ENCODE results near the gene PBOV1. TPM values are rescaled to one million over a fixed set of nuclear protein-coding genes. Genes with fewer than 3 reads are reported as not detected.

PBOV1 gene
- total RNA-seq, 1 experiment from 2014 or later = not detected

- intact Hi-C loops (cut with micrococcal nuclease) = no loop called here
- Histone ChIP-seq H3K4me3 (replicated peaks in 1 of 2; ENCODE audit: low read depth in 1 of 2, low read length in 2 of 2) (no peak overlapping the region), H3K9ac (ENCODE audit: low read length) (no peak overlapping the region), H4K20me1 (ENCODE audit: insufficient read depth) (no peaks in the 10 kb centered on the region), H3K36me3 (ENCODE audit: control insufficient read depth in 1 of 2, insufficient read depth in 2 of 2, low read length in 2 of 2) (no peaks in the 10 kb centered on the region), H3K27ac (ENCODE audit: low read depth, low read length) (no peak overlapping the region), H2AFZ (ENCODE audit: low read depth, low read length, poor library complexity, severe bottlenecking) (no peak overlapping the region), H3K79me2 (ENCODE audit: insufficient read depth, low read length) (no peaks in the 10 kb centered on the region), H3K9me2 (ENCODE audit: insufficient read depth) (no peaks in the 10 kb centered on the region), H3K4me1 (ENCODE audit: control insufficient read depth in 1 of 2, insufficient read depth in 2 of 2, low read length in 2 of 2) (no peaks in the 10 kb centered on the region), H3K4me2 (ENCODE audit: low read length) (no peak overlapping the region), H3K27me3 (ENCODE audit: insufficient read depth, low read length) (no peaks in the 10 kb centered on the region), H3K9me3 (ENCODE audit: control insufficient read depth in 1 of 2, insufficient read depth in 1 of 2, low read depth in 1 of 2, low read length in 2 of 2) (no peaks in the 10 kb centered on the region)
- ChIA-PET RAD21 (ENCODE audit: low non-redundant PET in 1 of 2, low total read pairs in 2 of 2, uncharacterized antibody in 2 of 2, unreplicated experiment in 2 of 2) (no interaction called here), POLR2A (no interaction called here), CTCF (no interaction called here)
- no peak for TF ChIP-seq ELF1 (IDR thresholded peaks at IDR 0.05; ENCODE audit: borderline replicate concordance, low read depth)
- no peak for TF ChIP-seq ZNF274 (IDR thresholded peaks at IDR 0.05; ENCODE audit: low read depth, low read length)
- no peak for TF ChIP-seq EZH2phosphoT487 (IDR thresholded peaks at IDR 0.05; ENCODE audit: borderline replicate concordance)
- TF ChIP-seq POLR2A (IDR thresholded peaks at IDR 0.05; ENCODE audit: borderline replicate concordance, extremely low read depth, insufficient read depth, insufficient read length) = no peak
- TF ChIP-seq SIN3A (IDR thresholded peaks at IDR 0.05; ENCODE audit: low read depth) = no peak
- TF ChIP-seq, protein P1, sequence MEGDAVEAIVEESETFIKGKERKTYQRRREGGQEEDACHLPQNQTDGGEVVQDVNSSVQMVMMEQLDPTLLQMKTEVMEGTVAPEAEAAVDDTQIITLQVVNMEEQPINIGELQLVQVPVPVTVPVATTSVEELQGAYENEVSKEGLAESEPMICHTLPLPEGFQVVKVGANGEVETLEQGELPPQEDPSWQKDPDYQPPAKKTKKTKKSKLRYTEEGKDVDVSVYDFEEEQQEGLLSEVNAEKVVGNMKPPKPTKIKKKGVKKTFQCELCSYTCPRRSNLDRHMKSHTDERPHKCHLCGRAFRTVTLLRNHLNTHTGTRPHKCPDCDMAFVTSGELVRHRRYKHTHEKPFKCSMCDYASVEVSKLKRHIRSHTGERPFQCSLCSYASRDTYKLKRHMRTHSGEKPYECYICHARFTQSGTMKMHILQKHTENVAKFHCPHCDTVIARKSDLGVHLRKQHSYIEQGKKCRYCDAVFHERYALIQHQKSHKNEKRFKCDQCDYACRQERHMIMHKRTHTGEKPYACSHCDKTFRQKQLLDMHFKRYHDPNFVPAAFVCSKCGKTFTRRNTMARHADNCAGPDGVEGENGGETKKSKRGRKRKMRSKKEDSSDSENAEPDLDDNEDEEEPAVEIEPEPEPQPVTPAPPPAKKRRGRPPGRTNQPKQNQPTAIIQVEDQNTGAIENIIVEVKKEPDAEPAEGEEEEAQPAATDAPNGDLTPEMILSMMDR (IDR thresholded peaks at IDR 0.05 in 2 of 3, conservative IDR thresholded peaks at IDR 0.05 in 1 of 3; ENCODE audit: borderline replicate concordance in 1 of 3, insufficient read depth in 1 of 3, low read depth in 2 of 3, low read length in 2 of 3) = no peak
- DNase-seq (ENCODE audit: low read depth, low spot score) (no peak), ATAC-seq (no peak)
- BruUV-seq (replicated peaks) = no TSS peak
Observed at GRCh38 chr6:138229072-138229471, 10.8 kb upstream of the PBOV1 start.

DNA sequence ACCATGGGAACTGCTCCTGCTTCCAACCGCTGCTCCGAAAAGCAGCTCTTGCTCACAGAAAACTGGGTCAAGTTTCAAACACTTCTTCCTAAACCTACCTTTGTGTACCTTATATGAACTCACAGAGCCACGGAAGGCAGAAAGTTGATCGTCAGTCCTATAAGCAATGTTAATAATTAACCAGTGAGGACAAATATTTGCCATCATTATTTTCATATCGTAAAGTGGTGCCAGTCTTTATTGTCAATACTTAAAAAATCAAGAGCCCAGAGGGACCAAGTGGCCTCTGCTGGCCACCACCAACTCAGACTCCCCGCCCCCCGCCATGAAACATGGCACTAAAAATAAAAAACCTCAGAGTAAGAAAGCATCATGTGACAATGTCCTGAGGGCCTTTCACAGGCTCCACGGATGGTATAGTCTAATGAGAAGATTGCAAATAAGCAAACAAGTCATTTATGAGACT lies 9.1 kb upstream of the PBOV1 start:
- H3K4me1 ChIP-seq (ENCODE audit: control insufficient read depth in 1 of 2, insufficient read depth in 2 of 2, low read length in 2 of 2) = no peaks in the 10 kb centered on the region
- H2AFZ ChIP-seq (ENCODE audit: low read depth, low read length, poor library complexity, severe bottlenecking) = no peak overlapping the region
- H4K20me1 ChIP-seq (ENCODE audit: insufficient read depth) = no peaks in the 10 kb centered on the region
- H3K36me3 ChIP-seq (ENCODE audit: control insufficient read depth in 1 of 2, insufficient read depth in 2 of 2, low read length in 2 of 2) = no peaks in the 10 kb centered on the region
- intact Hi-C loops (cut with micrococcal nuclease) = no loop called here
- no peaks in the 10 kb centered on the region for H3K9me3 ChIP-seq (ENCODE audit: control insufficient read depth in 1 of 2, insufficient read depth in 1 of 2, low read depth in 1 of 2, low read length in 2 of 2)
- RAD21 ChIA-PET (ENCODE audit: low non-redundant PET in 1 of 2, low total read pairs in 2 of 2, uncharacterized antibody in 2 of 2, unreplicated experiment in 2 of 2) = no interaction called here
- no peak overlapping the region for H3K9ac ChIP-seq (ENCODE audit: low read length)
- no peak overlapping the region for H3K27ac ChIP-seq (ENCODE audit: low read depth, low read length)
- DNase-seq (ENCODE audit: low read depth, low spot score) (no peak), ATAC-seq (no peak)
- H3K4me2 ChIP-seq (ENCODE audit: low read length) = no peak overlapping the region
- POLR2A ChIA-PET = no interaction called here
- no peaks in the 10 kb centered on the region for H3K9me2 ChIP-seq (ENCODE audit: insufficient read depth)
- H3K27me3 ChIP-seq (ENCODE audit: insufficient read depth, low read length) = no peaks in the 10 kb centered on the region
- H3K79me2 ChIP-seq (ENCODE audit: insufficient read depth, low read length) = no peaks in the 10 kb centered on the region
- BruUV-seq (replicated peaks) = no TSS peak
- no peak overlapping the region for H3K4me3 ChIP-seq (replicated peaks in 1 of 2; ENCODE audit: low read depth in 1 of 2, low read length in 2 of 2)
- CTCF ChIA-PET = no interaction called here
- TF ChIP-seq, protein P2, sequence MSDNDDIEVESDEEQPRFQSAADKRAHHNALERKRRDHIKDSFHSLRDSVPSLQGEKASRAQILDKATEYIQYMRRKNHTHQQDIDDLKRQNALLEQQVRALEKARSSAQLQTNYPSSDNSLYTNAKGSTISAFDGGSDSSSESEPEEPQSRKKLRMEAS (IDR thresholded peaks at IDR 0.05) = no peak
- TF ChIP-seq SIN3A (IDR thresholded peaks at IDR 0.05; ENCODE audit: low read depth) (no peak), POLR2A (IDR thresholded peaks at IDR 0.05; ENCODE audit: borderline replicate concordance, extremely low read depth, insufficient read depth, insufficient read length) (no peak), JUND (IDR thresholded peaks at IDR 0.05) (no peak), TCF7L2 (IDR thresholded peaks at IDR 0.05; ENCODE audit: borderline replicate concordance, extremely low read depth, insufficient read depth, insufficient read length) (no peak), SRF (IDR thresholded peaks at IDR 0.05; ENCODE audit: low read depth) (no peak), EZH2phosphoT487 (IDR thresholded peaks at IDR 0.05; ENCODE audit: borderline replicate concordance) (no peak), CBX3 (IDR thresholded peaks at IDR 0.05; ENCODE audit: low read depth) (no peak)
- TF ChIP-seq, protein P3, sequence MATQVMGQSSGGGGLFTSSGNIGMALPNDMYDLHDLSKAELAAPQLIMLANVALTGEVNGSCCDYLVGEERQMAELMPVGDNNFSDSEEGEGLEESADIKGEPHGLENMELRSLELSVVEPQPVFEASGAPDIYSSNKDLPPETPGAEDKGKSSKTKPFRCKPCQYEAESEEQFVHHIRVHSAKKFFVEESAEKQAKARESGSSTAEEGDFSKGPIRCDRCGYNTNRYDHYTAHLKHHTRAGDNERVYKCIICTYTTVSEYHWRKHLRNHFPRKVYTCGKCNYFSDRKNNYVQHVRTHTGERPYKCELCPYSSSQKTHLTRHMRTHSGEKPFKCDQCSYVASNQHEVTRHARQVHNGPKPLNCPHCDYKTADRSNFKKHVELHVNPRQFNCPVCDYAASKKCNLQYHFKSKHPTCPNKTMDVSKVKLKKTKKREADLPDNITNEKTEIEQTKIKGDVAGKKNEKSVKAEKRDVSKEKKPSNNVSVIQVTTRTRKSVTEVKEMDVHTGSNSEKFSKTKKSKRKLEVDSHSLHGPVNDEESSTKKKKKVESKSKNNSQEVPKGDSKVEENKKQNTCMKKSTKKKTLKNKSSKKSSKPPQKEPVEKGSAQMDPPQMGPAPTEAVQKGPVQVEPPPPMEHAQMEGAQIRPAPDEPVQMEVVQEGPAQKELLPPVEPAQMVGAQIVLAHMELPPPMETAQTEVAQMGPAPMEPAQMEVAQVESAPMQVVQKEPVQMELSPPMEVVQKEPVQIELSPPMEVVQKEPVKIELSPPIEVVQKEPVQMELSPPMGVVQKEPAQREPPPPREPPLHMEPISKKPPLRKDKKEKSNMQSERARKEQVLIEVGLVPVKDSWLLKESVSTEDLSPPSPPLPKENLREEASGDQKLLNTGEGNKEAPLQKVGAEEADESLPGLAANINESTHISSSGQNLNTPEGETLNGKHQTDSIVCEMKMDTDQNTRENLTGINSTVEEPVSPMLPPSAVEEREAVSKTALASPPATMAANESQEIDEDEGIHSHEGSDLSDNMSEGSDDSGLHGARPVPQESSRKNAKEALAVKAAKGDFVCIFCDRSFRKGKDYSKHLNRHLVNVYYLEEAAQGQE (IDR thresholded peaks at IDR 0.05; ENCODE audit: low read depth) = no peak
- TF ChIP-seq, protein P1 (IDR thresholded peaks at IDR 0.05 in 2 of 3, conservative IDR thresholded peaks at IDR 0.05 in 1 of 3; ENCODE audit: borderline replicate concordance in 1 of 3, insufficient read depth in 1 of 3, low read depth in 2 of 3, low read length in 2 of 3) = no peak
